HCT116 (cell line): Measurements from ENCODE around the gene TBC1D19. TPM values are rescaled to one million over a fixed set of nuclear protein-coding genes. Genes with fewer than 3 reads are reported as not detected.

ENCODE experiments used
- ATAC-seq: fragments of 200-7000 bp; cut with Tn5 transposase; 2 replicates; pipeline ENCODE4 v1.9.1; 2020; ENCODE audit warnings: mild to moderate bottlenecking, moderate library complexity
- BruUV-seq: library from RNA; stranded (reverse); fragments of 400-500 nt; replicated peaks from 2 replicates; lab custom pipeline; 2021; lab: Mats Ljungman, UMichigan
- CTCF ChIA-PET: fragments of 300-600 bp; sonication (Branson Sonifier 250); formaldehyde crosslinking; loops from one replicate; lab custom pipeline; 2021; ENCODE audit warnings: antibody characterized with exemption; lab: Charles Lee
- POLR2A ChIA-PET: fragments of 300-600, 350-600 bp; sonication (Branson Sonifier 250); formaldehyde crosslinking; loops from one replicate; lab custom pipeline; 2021; ENCODE audit warnings: antibody characterized with exemption; lab: Charles Lee
- RAD21 ChIA-PET, 2 experiments: fragments of 300-600 bp; sonication (Branson Sonifier 250); formaldehyde crosslinking; loops; one replicate each; lab custom pipeline; 2023; ENCODE audit warnings: low total read pairs in 2 of 2; ENCODE audit not compliant: uncharacterized antibody in 2 of 2, unreplicated experiment in 2 of 2, low non-redundant PET in 1 of 2; lab: Charles Lee
- DNase-seq: peaks from one replicate; pipeline ENCODE4 v3.0.0-alpha.2; 2010; ENCODE audit warnings: low read depth, low spot score
- H2AFZ ChIP-seq: fragments of 200-600 bp; shearing (Covaris generic), sonication (generic); 2 replicates; pipeline ENCODE4 v1.6.1; 2017; ENCODE audit warnings: low read depth, mixed run types, mixed read lengths, antibody characterized with exemption, low read length; ENCODE audit not compliant: poor library complexity, severe bottlenecking
- H3K27ac ChIP-seq: 2 replicates; pipeline ENCODE4 v1.5.1; 2012; ENCODE audit warnings: low read depth, low read length
- H3K27me3 ChIP-seq: fragments of 200-600 bp; sonication (generic); 2 replicates; pipeline ENCODE4 v1.6.1; 2016; ENCODE audit warnings: mixed run types, low read length, mixed read lengths; ENCODE audit not compliant: insufficient read depth
- H3K36me3 ChIP-seq, 2 experiments: fragments of 200-500 bp in 1 of 2; fragments of 200-600 bp in 1 of 2; sonication (Bioruptor generic) in 1 of 2; sonication (generic) in 1 of 2; 2 replicates each; pipeline versions ENCODE4 v1.5.1 to v1.6.1; 2014 to 2016; ENCODE audit warnings: low read length in 2 of 2, inconsistent platforms in 1 of 2, mixed read lengths in 1 of 2, mixed run types in 1 of 2; ENCODE audit not compliant: insufficient read depth in 2 of 2, control insufficient read depth in 1 of 2
- H3K4me1 ChIP-seq, 2 experiments: fragments of 200-600 bp in 1 of 2; sonication (generic) in 1 of 2; 2 replicates each; pipeline versions ENCODE4 v1.5.1 to v1.6.1; 2012 to 2017; ENCODE audit warnings: low read length in 2 of 2, inconsistent platforms in 1 of 2, mild to moderate bottlenecking in 1 of 2, mixed read lengths in 1 of 2, mixed run types in 1 of 2, moderate library complexity in 1 of 2; ENCODE audit not compliant: insufficient read depth in 2 of 2, control insufficient read depth in 1 of 2
- H3K4me2 ChIP-seq: fragments of 200-600 bp; sonication (generic); 2 replicates; pipeline ENCODE4 v1.6.1; 2017; ENCODE audit warnings: mixed run types, low read length, mixed read lengths
- H3K4me3 ChIP-seq, 2 experiments: fragments of 200-600 bp in 1 of 2; sonication (generic) in 1 of 2; replicated peaks in 1 of 2; 2 replicates each; pipeline ENCODE4 v1.5.1; 2011 to 2016; ENCODE audit warnings: low read length in 2 of 2, control low read depth in 1 of 2, low read depth in 1 of 2, mild to moderate bottlenecking in 1 of 2, mixed read lengths in 1 of 2, mixed run types in 1 of 2
- H3K79me2 ChIP-seq: fragments of 200-600 bp; sonication (generic); 2 replicates; pipeline ENCODE4 v1.6.1; 2017; ENCODE audit warnings: mild to moderate bottlenecking, mixed run types, low read length, moderate library complexity, mixed read lengths; ENCODE audit not compliant: insufficient read depth
- H3K9ac ChIP-seq: fragments of 200-600 bp; sonication (generic); 2 replicates; pipeline ENCODE4 v1.6.1; 2016; ENCODE audit warnings: low read length, mixed read lengths
- H3K9me2 ChIP-seq: fragments of 200-600 bp; sonication (generic), shearing (Covaris generic); 2 replicates; pipeline ENCODE4 v1.6.1; 2017; ENCODE audit warnings: mixed run types, mild to moderate bottlenecking, moderate library complexity; ENCODE audit not compliant: insufficient read depth
- H3K9me3 ChIP-seq, 2 experiments: fragments of 200-500 bp in 1 of 2; fragments of 200-600 bp in 1 of 2; sonication (Bioruptor generic) in 1 of 2; sonication (generic) in 1 of 2; 2 replicates each; pipeline ENCODE4 v1.6.1; 2014 to 2017; ENCODE audit warnings: low read length in 2 of 2, mixed read lengths in 2 of 2, inconsistent platforms in 1 of 2, low read depth in 1 of 2, mild to moderate bottlenecking in 1 of 2, mixed run types in 1 of 2, moderate library complexity in 1 of 2; ENCODE audit not compliant: control insufficient read depth in 1 of 2, insufficient read depth in 1 of 2
- H4K20me1 ChIP-seq: fragments of 200-600 bp; sonication (generic), shearing (Covaris generic); 2 replicates; pipeline ENCODE4 v1.6.1; 2017; ENCODE audit warnings: mixed run types, mild to moderate bottlenecking, moderate library complexity; ENCODE audit not compliant: insufficient read depth
- CBX3 ChIP-seq: IDR thresholded peaks from 2 replicates; pipeline ENCODE4 v1.6.1; 2012; ENCODE audit warnings: low read depth
- ELF1 ChIP-seq: IDR thresholded peaks from 2 replicates; pipeline ENCODE4 v1.6.1; 2012; ENCODE audit warnings: low read depth, borderline replicate concordance
- EZH2phosphoT487 ChIP-seq: fragments of 200-600 bp; IDR thresholded peaks from 2 replicates; pipeline ENCODE4 v1.6.1; 2018; ENCODE audit warnings: antibody characterized with exemption, borderline replicate concordance
- MAX ChIP-seq: IDR thresholded peaks from 2 replicates; pipeline ENCODE4 v1.6.1; 2012
- POLR2A ChIP-seq: IDR thresholded peaks from 2 replicates; pipeline ENCODE4 v1.7.0; 2011; ENCODE audit warnings: borderline replicate concordance; ENCODE audit not compliant: insufficient read depth, insufficient read length; ENCODE audit errors: extremely low read depth
- RAD21 ChIP-seq: IDR thresholded peaks from 2 replicates; pipeline ENCODE4 v1.6.1; 2012; ENCODE audit warnings: low read depth, mild to moderate bottlenecking
- SIN3A ChIP-seq: IDR thresholded peaks from 2 replicates; pipeline ENCODE4 v1.6.1; 2012; ENCODE audit warnings: low read depth
- SP1 ChIP-seq: IDR thresholded peaks from 2 replicates; pipeline ENCODE4 v1.6.1; 2012; ENCODE audit warnings: low read depth
- TCF7L2 ChIP-seq: IDR thresholded peaks from 2 replicates; pipeline ENCODE4 v1.7.0; 2011; ENCODE audit warnings: borderline replicate concordance, inconsistent platforms; ENCODE audit not compliant: insufficient read depth, insufficient read length; ENCODE audit errors: extremely low read depth
- YY1 ChIP-seq: IDR thresholded peaks from 2 replicates; pipeline ENCODE4 v1.6.1; 2011; ENCODE audit warnings: low read length, low read depth, moderate library complexity, mild to moderate bottlenecking; ENCODE audit not compliant: insufficient replicate concordance; ENCODE audit errors: extremely low read depth
- ZBTB33 ChIP-seq: IDR thresholded peaks from 2 replicates; pipeline ENCODE4 v1.6.1; 2011; ENCODE audit warnings: mild to moderate bottlenecking, low read length, moderate library complexity; ENCODE audit not compliant: insufficient replicate concordance; ENCODE audit errors: extremely low read depth
- ZFX ChIP-seq: fragments of 450-650 bp; IDR thresholded peaks from 2 replicates; pipeline ENCODE4 v1.6.1; 2017
- intact Hi-C: fragments of 100-400 bp; cut with micrococcal nuclease; formaldehyde crosslinking; loops from 2 replicates; pipeline ENCODE4 v1.10.0; 2022
- total RNA-seq: library from RNA; stranded (reverse); gene quantifications from one replicate; pipeline ENCODE4 v1.2.1, GENCODE V29; 2021; ENCODE audit not compliant: unreplicated experiment
- TF ChIP-seq, protein P1 (sequence below): IDR thresholded peaks from 2 replicates; pipeline ENCODE4 v1.6.1; 2012

TBC1D19 gene
- total RNA-seq, 1 experiment from 2014 or later: 25.4 TPM

DNA sequence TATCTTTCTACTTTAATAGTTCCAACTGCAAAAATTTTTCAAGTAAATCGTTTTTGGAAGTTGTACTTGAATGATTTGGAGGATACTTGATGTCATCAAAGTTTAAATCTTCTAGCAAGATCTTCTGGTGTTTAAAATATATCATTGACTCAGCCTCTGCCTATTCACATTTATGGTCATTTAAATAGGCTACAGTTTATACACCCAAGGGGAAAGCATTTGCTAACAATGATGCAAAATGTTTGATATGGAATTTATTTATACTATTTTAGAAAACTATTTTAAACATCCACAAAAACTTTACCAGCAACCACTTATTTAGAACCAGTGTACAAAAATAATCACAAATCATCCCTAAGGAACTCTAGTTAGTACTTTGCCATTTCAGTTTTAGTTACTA, 153.5 kb downstream of the TBC1D19 start (continued):
- no peak for TF ChIP-seq MAX
- TF ChIP-seq POLR2A: no peak
- TF ChIP-seq ZBTB33: no peak

DNA sequence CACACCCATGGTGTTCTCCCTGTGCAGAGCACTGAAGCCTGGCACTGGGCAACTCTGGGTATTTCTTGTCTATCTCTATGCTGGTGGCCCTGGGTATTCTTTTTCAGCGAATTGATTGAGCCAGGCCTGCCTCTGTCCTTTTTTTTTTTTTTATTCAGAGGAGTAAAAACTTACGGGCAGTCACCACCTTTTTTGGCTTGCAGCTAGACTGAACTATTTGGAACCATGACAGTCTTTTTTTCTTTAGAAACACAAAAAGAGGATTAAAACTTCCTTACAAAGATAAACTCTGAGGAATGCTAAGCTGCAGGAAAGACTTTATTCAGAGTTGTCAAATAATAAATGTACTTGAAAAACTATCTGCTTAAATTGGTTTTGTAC, 157.6 kb downstream of the TBC1D19 start:
- TF ChIP-seq CBX3: no peak
- TF ChIP-seq ELF1: no peak
- TF ChIP-seq TCF7L2: no peak
- no peak for TF ChIP-seq SP1
- TF ChIP-seq, protein P1, sequence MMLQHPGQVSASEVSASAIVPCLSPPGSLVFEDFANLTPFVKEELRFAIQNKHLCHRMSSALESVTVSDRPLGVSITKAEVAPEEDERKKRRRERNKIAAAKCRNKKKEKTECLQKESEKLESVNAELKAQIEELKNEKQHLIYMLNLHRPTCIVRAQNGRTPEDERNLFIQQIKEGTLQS: no peak
- no peak for TF ChIP-seq YY1
- no peak for TF ChIP-seq SIN3A
- TF ChIP-seq EZH2phosphoT487: no peak
- no peak for TF ChIP-seq ZFX
- no peak for TF ChIP-seq RAD21
- TF ChIP-seq, all 23 proteins: peak for 0
- intact Hi-C loops: no loop called here
- H3K27ac ChIP-seq: no peak overlapping the region
- H3K9me2 ChIP-seq: no peaks in the 10 kb centered on the region
- ChIA-PET POLR2A (no interaction called here), RAD21 (no interaction called here), CTCF (no interaction called here)
- no peaks in the 10 kb centered on the region for H3K4me1 ChIP-seq
- H3K36me3 ChIP-seq: no peaks in the 10 kb centered on the region
- H3K4me3 ChIP-seq: no peak overlapping the region
- no peaks in the 10 kb centered on the region for H3K27me3 ChIP-seq
- BruUV-seq: no TSS peak
- H4K20me1 ChIP-seq: no peaks in the 10 kb centered on the region
- no peak for ATAC-seq
- no peaks in the 10 kb centered on the region for H3K9me3 ChIP-seq
- no peak overlapping the region for H3K4me2 ChIP-seq
- DNase-seq: no peak
- no peak overlapping the region for H2AFZ ChIP-seq
- no peak overlapping the region for H3K9ac ChIP-seq
- H3K79me2 ChIP-seq: no peaks in the 10 kb centered on the region
